SU-DHL-6 (cell line): ENCODE data around the gene ERC1.

Source experiments
- H2AFZ ChIP-seq: fragments of 200-600 bp; sonication (generic); 2 replicates; pipeline ENCODE4 v1.6.1; 2014; ENCODE audit warnings: low read depth, mild to moderate bottlenecking, moderate library complexity, mixed read lengths, antibody characterized with exemption, low read length; ENCODE audit not compliant: severe bottlenecking
- H3F3A ChIP-seq: fragments of 200-600 bp; shearing (Covaris generic); 2 replicates; pipeline ENCODE4 v1.6.0; 2016; ENCODE audit warnings: antibody characterized with exemption, mild to moderate bottlenecking; ENCODE audit not compliant: insufficient read depth
- H3K27ac ChIP-seq: fragments of 200-600 bp; sonication (generic); 2 replicates; pipeline ENCODE4 v1.5.1; 2016; ENCODE audit warnings: low read depth, mild to moderate bottlenecking, low read length, moderate library complexity, mixed read lengths
- H3K27me3 ChIP-seq: fragments of 200-600 bp; sonication (generic), shearing (Covaris generic); 2 replicates; pipeline ENCODE4 v1.6.0; 2014; ENCODE audit warnings: mild to moderate bottlenecking, low read length
- H3K36me3 ChIP-seq: fragments of 200-600 bp; sonication (generic); 2 replicates; pipeline ENCODE4 v1.6.1; 2014; ENCODE audit warnings: mild to moderate bottlenecking, low read length, mixed read lengths
- H3K4me2 ChIP-seq: fragments of 300-600, 200-600 bp; shearing (Covaris generic), sonication (generic); 2 replicates; pipeline ENCODE4 v1.6.0; 2014; ENCODE audit warnings: low read length, low read depth, mild to moderate bottlenecking; ENCODE audit not compliant: poor library complexity, severe bottlenecking
- H3K4me3 ChIP-seq: fragments of 200-600 bp; sonication (generic); 2 replicates; pipeline ENCODE4 v1.5.1; 2014; ENCODE audit warnings: antibody characterized with exemption, low read length, mild to moderate bottlenecking, mixed read lengths; ENCODE audit not compliant: insufficient read depth, poor library complexity, severe bottlenecking
- H3K79me2 ChIP-seq: fragments of 200-600 bp; sonication (generic); 2 replicates; pipeline ENCODE4 v1.6.1; 2014; ENCODE audit warnings: mild to moderate bottlenecking, low read length, moderate library complexity; ENCODE audit not compliant: insufficient read depth
- H3K9ac ChIP-seq: fragments of 200-600 bp; sonication (generic); 2 replicates; pipeline ENCODE4 v1.7.0; 2014; ENCODE audit warnings: mild to moderate bottlenecking, low read length
- H3K9me2 ChIP-seq: fragments of 200-600 bp; sonication (generic); replicated peaks from 2 replicates; pipeline ENCODE4 v1.6.1; 2014; ENCODE audit warnings: low read length; ENCODE audit not compliant: insufficient read depth
- H3K9me3 ChIP-seq: fragments of 200-600 bp; sonication (generic); 2 replicates; pipeline ENCODE4 v1.6.1; 2014; ENCODE audit warnings: low read length, mixed read lengths; ENCODE audit not compliant: insufficient read depth
- H4K20me1 ChIP-seq: fragments of 200-600 bp; sonication (generic); 2 replicates; pipeline ENCODE4 v1.6.1; 2014; ENCODE audit warnings: low read depth, mild to moderate bottlenecking, antibody characterized with exemption, low read length, moderate library complexity, mixed read lengths
- EZH2phosphoT487 ChIP-seq: fragments of 200-600 bp; sonication (generic), shearing (Covaris generic); conservative IDR thresholded peaks from 2 replicates; pipeline ENCODE4 v1.6.1; 2018; ENCODE audit warnings: mild to moderate bottlenecking, antibody characterized with exemption, low read length, moderate library complexity, mixed read lengths
- TF ChIP-seq, protein P1 (sequence below): fragments of 200-600 bp; sonication (generic); IDR thresholded peaks from one replicate; pipeline ENCODE4 v1.5.1; 2017; ENCODE audit warnings: antibody characterized with exemption, mild to moderate bottlenecking, low read length, moderate library complexity; ENCODE audit not compliant: insufficient read depth, poor library complexity, severe bottlenecking

ERC1 gene

DNA sequence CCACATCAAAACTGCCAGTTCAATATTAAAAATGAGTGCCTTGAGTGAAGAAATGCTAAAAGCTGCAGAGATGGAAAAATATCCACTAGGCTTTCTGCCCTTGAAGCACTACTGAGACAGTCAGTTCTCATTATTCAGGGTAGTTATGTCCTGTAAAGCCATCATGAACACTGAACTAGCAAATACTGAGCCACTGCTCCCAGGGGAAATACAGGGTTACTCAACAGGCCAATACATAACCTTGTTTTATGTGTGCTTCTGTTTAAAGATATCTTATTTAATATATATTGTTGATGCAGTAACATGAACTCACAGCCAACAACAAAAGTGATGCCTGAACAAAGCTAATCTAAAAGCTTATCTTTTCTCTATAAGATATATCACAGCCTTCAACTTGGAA is 44.8 kb upstream of the ERC1 start:
- no peaks in the 10 kb centered on the region for H4K20me1 ChIP-seq
- 0 out of 2 replicates have a peak, but pooled peaks cover 3% of the 10 kb centered on the region for H3K36me3 ChIP-seq
- H3K27ac ChIP-seq: peak overlapping the region; percentile 42; the same call in 1 of the 2 replicates
- H3K79me2 ChIP-seq: peaks cover 47% of the 10 kb centered on the region
- peaks cover 10% of the 10 kb centered on the region; the same call in 1 of the 2 replicates for H3F3A ChIP-seq
- no peaks in the 10 kb centered on the region for H3K27me3 ChIP-seq
- H2AFZ ChIP-seq: no peak overlapping the region
- H3K4me2 ChIP-seq: peak overlapping the region; percentile 35
- H3K4me3 ChIP-seq: no peak overlapping the region
- H3K9me3 ChIP-seq: no peaks in the 10 kb centered on the region
- H3K9ac ChIP-seq: no peak overlapping the region
- TF ChIP-seq EZH2phosphoT487: no peak
- TF ChIP-seq, protein P1, sequence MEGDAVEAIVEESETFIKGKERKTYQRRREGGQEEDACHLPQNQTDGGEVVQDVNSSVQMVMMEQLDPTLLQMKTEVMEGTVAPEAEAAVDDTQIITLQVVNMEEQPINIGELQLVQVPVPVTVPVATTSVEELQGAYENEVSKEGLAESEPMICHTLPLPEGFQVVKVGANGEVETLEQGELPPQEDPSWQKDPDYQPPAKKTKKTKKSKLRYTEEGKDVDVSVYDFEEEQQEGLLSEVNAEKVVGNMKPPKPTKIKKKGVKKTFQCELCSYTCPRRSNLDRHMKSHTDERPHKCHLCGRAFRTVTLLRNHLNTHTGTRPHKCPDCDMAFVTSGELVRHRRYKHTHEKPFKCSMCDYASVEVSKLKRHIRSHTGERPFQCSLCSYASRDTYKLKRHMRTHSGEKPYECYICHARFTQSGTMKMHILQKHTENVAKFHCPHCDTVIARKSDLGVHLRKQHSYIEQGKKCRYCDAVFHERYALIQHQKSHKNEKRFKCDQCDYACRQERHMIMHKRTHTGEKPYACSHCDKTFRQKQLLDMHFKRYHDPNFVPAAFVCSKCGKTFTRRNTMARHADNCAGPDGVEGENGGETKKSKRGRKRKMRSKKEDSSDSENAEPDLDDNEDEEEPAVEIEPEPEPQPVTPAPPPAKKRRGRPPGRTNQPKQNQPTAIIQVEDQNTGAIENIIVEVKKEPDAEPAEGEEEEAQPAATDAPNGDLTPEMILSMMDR: no peak
- no peaks in the 10 kb centered on the region for H3K9me2 ChIP-seq

DNA sequence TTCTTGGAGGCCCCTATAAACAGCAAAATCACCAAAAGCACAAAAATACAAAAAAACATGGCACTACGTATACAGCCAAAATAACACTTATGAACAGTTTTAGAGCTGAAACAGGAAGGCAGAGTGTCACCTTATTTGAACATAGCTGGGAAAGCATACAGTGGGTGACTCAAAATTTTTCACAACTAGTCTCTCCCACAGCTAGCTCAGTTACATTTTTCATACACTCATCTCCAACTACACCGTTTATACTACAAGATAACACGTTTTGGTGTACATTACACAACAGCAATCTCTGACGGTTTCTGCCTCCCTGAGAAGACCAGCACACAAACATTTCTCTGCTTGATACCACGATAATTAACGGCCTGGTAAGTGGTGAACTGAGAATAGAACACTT is 44.4 kb upstream of the ERC1 start:
- no peak overlapping the region for H2AFZ ChIP-seq
- TF ChIP-seq EZH2phosphoT487: no peak
- TF ChIP-seq, protein P1: no peak
- no peaks in the 10 kb centered on the region for H3K9me2 ChIP-seq
- no peaks in the 10 kb centered on the region for H3K27me3 ChIP-seq
- no peaks in the 10 kb centered on the region for H4K20me1 ChIP-seq
- peak overlapping the region; percentile 42 for H3K27ac ChIP-seq
- H3K36me3 ChIP-seq: 0 out of 2 replicates have a peak, but pooled peaks cover 3% of the 10 kb centered on the region
- H3F3A ChIP-seq: peaks cover 14% of the 10 kb centered on the region; the same call in 1 of the 2 replicates
- H3K9ac ChIP-seq: peak overlapping the region; percentile 14; the same call in 1 of the 2 replicates
- peaks cover 47% of the 10 kb centered on the region for H3K79me2 ChIP-seq
- no peaks in the 10 kb centered on the region for H3K9me3 ChIP-seq
- H3K4me2 ChIP-seq: peak overlapping the region; percentile 35
- H3K4me3 ChIP-seq: no peak overlapping the region

DNA sequence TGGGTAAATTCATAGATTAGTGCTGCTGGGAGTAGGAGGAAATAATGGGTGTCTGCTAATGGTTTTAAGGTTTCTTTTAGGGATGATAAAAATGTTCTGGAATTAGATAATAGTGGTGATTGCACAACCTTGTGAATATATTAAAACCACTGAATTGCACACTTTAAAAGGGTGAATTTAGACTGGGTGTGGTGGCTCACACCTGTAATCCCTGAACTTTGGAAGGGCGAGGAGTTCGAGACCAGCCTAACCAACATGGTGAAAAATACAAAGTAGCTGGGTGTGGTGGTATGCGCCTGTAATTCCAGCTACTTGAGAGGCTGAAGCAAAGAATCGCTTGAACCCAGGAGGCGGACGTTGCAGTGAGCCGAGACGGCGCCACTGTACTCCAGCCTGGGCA is 42.8 kb upstream of the ERC1 start:
- H3K4me2 ChIP-seq: peak overlapping the region; percentile 54
- no peaks in the 10 kb centered on the region for H3K27me3 ChIP-seq
- H2AFZ ChIP-seq: no peak overlapping the region
- H3F3A ChIP-seq: peaks cover 18% of the 10 kb centered on the region; the same call in 1 of the 2 replicates
- peak overlapping the region; percentile 89 for H3K9ac ChIP-seq
- peak overlapping the region; percentile 90 for H3K4me3 ChIP-seq
- no peaks in the 10 kb centered on the region for H4K20me1 ChIP-seq
- H3K36me3 ChIP-seq: no peaks in the 10 kb centered on the region
- no peaks in the 10 kb centered on the region for H3K9me3 ChIP-seq
- peaks cover 44% of the 10 kb centered on the region for H3K79me2 ChIP-seq
- TF ChIP-seq, protein P1: no peak
- no peak for TF ChIP-seq EZH2phosphoT487
- no peak overlapping the region for H3K27ac ChIP-seq
- H3K9me2 ChIP-seq: no peaks in the 10 kb centered on the region
